Stimulated activated CD4-positive, alpha-beta T cell treated with anti-CD3 and anti-CD28 coated beads, Interleukin-4, amount 100 ng/mL, for 24 hours (primary cell): ENCODE data around the gene ADAMTS6.
"Not testable (repeated sequence)": the region's sequence is repeated elsewhere in the genome, so short reads cannot be mapped to it uniquely, and the experiment has no call there.

Experiments
- DNase-seq: peaks from one replicate; pipeline ENCODE4 v3.0.0-alpha.2; 2020

ADAMTS6 gene

GRCh38 chr5:65191554-65192135 lies 290.1 kb downstream of the ADAMTS6 start:
- no peak for DNase-seq

GRCh38 chr5:65190328-65191053 lies 291.2 kb downstream of the ADAMTS6 start:
- DNase-seq, result peak; percentile 7

GRCh38 chr5:65186646-65187227 lies 295.0 kb downstream of the ADAMTS6 start:
- DNase-seq, result no peak

- no peak for DNase-seq
Observed at GRCh38 chr5:65185468-65185867, 296.3 kb downstream of the ADAMTS6 start.

GRCh38 chr5:65184780-65185179 lies 296.9 kb downstream of the ADAMTS6 start:
- DNase-seq, result no peak

GRCh38 chr5:65174231-65174630 lies 307.5 kb downstream of the ADAMTS6 start:
- DNase-seq, result not testable (repeated sequence)

GRCh38 chr5:65173130-65173525 lies 308.6 kb downstream of the ADAMTS6 start:
- DNase-seq, result no peak

- DNase-seq, result peak; percentile 67
Observed at GRCh38 chr5:65172486-65173129, 309.1 kb downstream of the ADAMTS6 start.

GRCh38 chr5:65171645-65172044 lies 310.1 kb downstream of the ADAMTS6 start:
- DNase-seq, result no peak

GRCh38 chr5:65163698-65164097 lies 318.0 kb downstream of the ADAMTS6 start:
- DNase-seq, result no peak

- DNase-seq, result no peak
Observed at GRCh38 chr5:65161655-65162054, 320.1 kb downstream of the ADAMTS6 start.

GRCh38 chr5:65157906-65158603 lies 323.7 kb downstream of the ADAMTS6 start:
- DNase-seq, result no peak

GRCh38 chr5:65156933-65157332 lies 324.8 kb downstream of the ADAMTS6 start:
- DNase-seq, result no peak

GRCh38 chr5:65152131-65152530 lies 329.6 kb downstream of the ADAMTS6 start:
- no peak for DNase-seq

GRCh38 chr5:65151614-65152013 lies 330.1 kb downstream of the ADAMTS6 start:
- DNase-seq, result no peak

GRCh38 chr5:65150599-65151304 lies 331.0 kb downstream of the ADAMTS6 start:
- DNase-seq, result no peak

- no peak for DNase-seq
Observed at GRCh38 chr5:65149827-65150226, 331.9 kb downstream of the ADAMTS6 start.

- no peak for DNase-seq
Observed at GRCh38 chr5:65144136-65144871, 337.4 kb downstream of the ADAMTS6 start.

- DNase-seq, result no peak
Observed at GRCh38 chr5:65142511-65143011, 339.2 kb downstream of the ADAMTS6 start.

- no peak for DNase-seq
Observed at GRCh38 chr5:65142016-65142415, 339.7 kb downstream of the ADAMTS6 start.

- DNase-seq, result no peak
Observed at GRCh38 chr5:65141493-65141892, 340.2 kb downstream of the ADAMTS6 start.

GRCh38 chr5:65137631-65138030 lies 344.1 kb downstream of the ADAMTS6 start:
- DNase-seq, result no peak
